PFSK-1 (cell line): ENCODE measurements around the gene TGIF1.

Experiments used
- FOXP2 ChIP-seq: optimal IDR thresholded peaks from 2 replicates; pipeline ENCODE3; 2011; ENCODE audit warnings: borderline replicate concordance, control low read depth, inconsistent platforms; ENCODE audit not compliant: insufficient read depth; ENCODE audit errors: extremely low read length, extremely low read depth
- POLR2AphosphoS5 ChIP-seq: IDR thresholded peaks from 2 replicates; pipeline ENCODE4 v1.6.1; 2012; ENCODE audit warnings: low read depth, mild to moderate bottlenecking, control low read depth, low read length, moderate library complexity
- REST ChIP-seq, 2 experiments: IDR thresholded peaks; 2 replicates each; pipeline versions ENCODE4 v1.6.1 to v1.8.0; 2011 to 2012; ENCODE audit warnings: low read depth in 2 of 2, low read length in 2 of 2, control low read depth in 1 of 2, inconsistent platforms in 1 of 2, mild to moderate bottlenecking in 1 of 2, moderate library complexity in 1 of 2; ENCODE audit not compliant: insufficient read depth in 1 of 2
- SIN3A ChIP-seq: IDR thresholded peaks from 2 replicates; pipeline ENCODE4 v1.6.1; 2012; ENCODE audit warnings: mild to moderate bottlenecking, low read length, moderate library complexity, borderline replicate concordance; ENCODE audit not compliant: insufficient read depth
- TAF1 ChIP-seq: IDR thresholded peaks from 2 replicates; pipeline ENCODE4 v1.6.1; 2012; ENCODE audit warnings: low read length, control low read depth, borderline replicate concordance; ENCODE audit not compliant: insufficient read depth

Gene TGIF1

GRCh38 chr18:3424280-3424890 is 25.6 kb upstream of the TGIF1 start:
- TF ChIP-seq REST (IDR thresholded peaks at IDR 0.05; ENCODE audit: insufficient read depth in 1 of 2, low read depth in 2 of 2, low read length in 2 of 2) (no peak), POLR2AphosphoS5 (no peak)

- TF ChIP-seq FOXP2 = no peak
- no peak for TF ChIP-seq SIN3A
- TF ChIP-seq TAF1 = no peak
- no peak for TF ChIP-seq REST (IDR thresholded peaks at IDR 0.05; ENCODE audit: insufficient read depth in 1 of 2, low read depth in 2 of 2, low read length in 2 of 2)
- TF ChIP-seq POLR2AphosphoS5 = no peak
Measured at GRCh38 chr18:3425030-3425429, 24.9 kb upstream of the TGIF1 start.

- TF ChIP-seq SIN3A (no peak), POLR2AphosphoS5 (no peak), TAF1 (no peak), FOXP2 (no peak)
Measured at GRCh38 chr18:3425446-3425845, 24.5 kb upstream of the TGIF1 start.

GRCh38 chr18:3426074-3426473 is 23.9 kb upstream of the TGIF1 start:
- TF ChIP-seq FOXP2 (no peak), TAF1 (no peak), SIN3A (no peak), POLR2AphosphoS5 (no peak), REST (IDR thresholded peaks at IDR 0.05; ENCODE audit: insufficient read depth in 1 of 2, low read depth in 2 of 2, low read length in 2 of 2) (no peak)

- no peak for TF ChIP-seq SIN3A
- TF ChIP-seq POLR2AphosphoS5 = no peak
- TF ChIP-seq FOXP2 = no peak
- TF ChIP-seq REST (IDR thresholded peaks at IDR 0.05; ENCODE audit: insufficient read depth in 1 of 2, low read depth in 2 of 2, low read length in 2 of 2) = no peak
- TF ChIP-seq TAF1 = no peak
Measured at GRCh38 chr18:3427944-3428343, 22.0 kb upstream of the TGIF1 start.
